Measurements from ENCODE around the gene TIMM8A. TPM values are rescaled to one million over a fixed set of nuclear protein-coding genes. Genes with fewer than 3 reads are reported as not detected.

Gene TIMM8A
- total RNA-seq, 1 donor from 2014 or later: 16.7 TPM

GRCh38 chrX:101369687-101370086, 21.1 kb upstream of the TIMM8A start:
- Histone ChIP-seq H3K27ac (ENCODE audit: low read depth, low read length) (no peak overlapping the region), H4K20me1 (ENCODE audit: insufficient read depth, low read length) (no peaks in the 10 kb centered on the region), H3K4me1 (ENCODE audit: insufficient read depth, low read length) (no peaks in the 10 kb centered on the region), H3K4me2 (ENCODE audit: low read length) (no peak overlapping the region), H3K36me3 (ENCODE audit: insufficient read depth, low read length) (no peaks in the 10 kb centered on the region), H2AFZ (ENCODE audit: low read depth, low read length) (no peak overlapping the region), H3K9me3 (ENCODE audit: insufficient read depth, low read depth, low read length) (no peaks in the 10 kb centered on the region), H3K4me3 (ENCODE audit: insufficient read depth, low read depth, low read length) (no peak overlapping the region), H3K27me3 (ENCODE audit: insufficient read depth, low read length) (no peaks in the 10 kb centered on the region), H3K79me2 (ENCODE audit: insufficient read depth, low read length) (no peaks in the 10 kb centered on the region), H3K9ac (ENCODE audit: low read length) (no peak overlapping the region)
- no peaks in the 10 kb centered on the region for H3K9me3 Mint-ChIP-seq (ENCODE audit: unreplicated experiment)
- no peak for FAIRE-seq
- no peaks in the 10 kb centered on the region for H3K36me3 Mint-ChIP-seq (ENCODE audit: low read depth, unreplicated experiment)
- H3K4me1 Mint-ChIP-seq (ENCODE audit: low read depth, unreplicated experiment): no peaks in the 10 kb centered on the region
- H3K27ac Mint-ChIP-seq (ENCODE audit: unreplicated experiment): no peak overlapping the region
- no peak overlapping the region for H3K4me3 Mint-ChIP-seq (ENCODE audit: unreplicated experiment)
- TF ChIP-seq EZH2 (IDR thresholded peaks at IDR 0.05; ENCODE audit: insufficient read depth, low read length) (no peak), CTCF (IDR thresholded peaks at IDR 0.05; ENCODE audit: insufficient read depth, low read depth, low read length) (no peak)
- H3K27me3 Mint-ChIP-seq (ENCODE audit: low read depth, unreplicated experiment): no peaks in the 10 kb centered on the region
- DNase-seq (ENCODE audit: low read depth): no peak

GRCh38 chrX:101368800-101369199, 20.3 kb upstream of the TIMM8A start:
- no peaks in the 10 kb centered on the region for H3K4me1 Mint-ChIP-seq (ENCODE audit: low read depth, unreplicated experiment)
- DNase-seq (ENCODE audit: low read depth) (no peak), FAIRE-seq (peak; percentile 50)
- H3K4me3 Mint-ChIP-seq (ENCODE audit: unreplicated experiment): no peak overlapping the region
- Histone ChIP-seq H3K79me2 (ENCODE audit: insufficient read depth, low read length) (no peaks in the 10 kb centered on the region), H3K4me2 (ENCODE audit: low read length) (no peak overlapping the region), H3K9me3 (ENCODE audit: insufficient read depth, low read depth, low read length) (no peaks in the 10 kb centered on the region), H4K20me1 (ENCODE audit: insufficient read depth, low read length) (no peaks in the 10 kb centered on the region), H3K4me3 (ENCODE audit: insufficient read depth, low read depth, low read length) (no peak overlapping the region), H3K27me3 (ENCODE audit: insufficient read depth, low read length) (no peaks in the 10 kb centered on the region), H3K9ac (ENCODE audit: low read length) (no peak overlapping the region), H2AFZ (ENCODE audit: low read depth, low read length) (no peak overlapping the region), H3K27ac (ENCODE audit: low read depth, low read length) (no peak overlapping the region), H3K4me1 (ENCODE audit: insufficient read depth, low read length) (no peaks in the 10 kb centered on the region), H3K36me3 (ENCODE audit: insufficient read depth, low read length) (no peaks in the 10 kb centered on the region)
- no peaks in the 10 kb centered on the region for H3K9me3 Mint-ChIP-seq (ENCODE audit: unreplicated experiment)
- no peak for TF ChIP-seq CTCF (IDR thresholded peaks at IDR 0.05; ENCODE audit: insufficient read depth, low read depth, low read length)
- no peak for TF ChIP-seq EZH2 (IDR thresholded peaks at IDR 0.05; ENCODE audit: insufficient read depth, low read length)
- no peak overlapping the region for H3K27ac Mint-ChIP-seq (ENCODE audit: unreplicated experiment)
- H3K36me3 Mint-ChIP-seq (ENCODE audit: low read depth, unreplicated experiment): no peaks in the 10 kb centered on the region
- no peaks in the 10 kb centered on the region for H3K27me3 Mint-ChIP-seq (ENCODE audit: low read depth, unreplicated experiment)

- Histone ChIP-seq H3K27ac (ENCODE audit: low read depth, low read length) (no peak overlapping the region), H3K4me2 (ENCODE audit: low read length) (no peak overlapping the region), H3K9me3 (ENCODE audit: insufficient read depth, low read depth, low read length) (no peaks in the 10 kb centered on the region), H3K79me2 (ENCODE audit: insufficient read depth, low read length) (no peaks in the 10 kb centered on the region), H4K20me1 (ENCODE audit: insufficient read depth, low read length) (no peaks in the 10 kb centered on the region), H3K9ac (ENCODE audit: low read length) (no peak overlapping the region), H3K4me3 (ENCODE audit: insufficient read depth, low read depth, low read length) (no peak overlapping the region), H2AFZ (ENCODE audit: low read depth, low read length) (no peak overlapping the region), H3K27me3 (ENCODE audit: insufficient read depth, low read length) (no peaks in the 10 kb centered on the region), H3K36me3 (ENCODE audit: insufficient read depth, low read length) (no peaks in the 10 kb centered on the region), H3K4me1 (ENCODE audit: insufficient read depth, low read length) (no peaks in the 10 kb centered on the region)
- Mint-ChIP-seq H3K36me3 (ENCODE audit: low read depth, unreplicated experiment) (no peaks in the 10 kb centered on the region), H3K27me3 (ENCODE audit: low read depth, unreplicated experiment) (no peaks in the 10 kb centered on the region), H3K4me1 (ENCODE audit: low read depth, unreplicated experiment) (no peaks in the 10 kb centered on the region), H3K27ac (ENCODE audit: unreplicated experiment) (no peak overlapping the region), H3K9me3 (ENCODE audit: unreplicated experiment) (no peaks in the 10 kb centered on the region), H3K4me3 (ENCODE audit: unreplicated experiment) (no peak overlapping the region)
- FAIRE-seq: peak; percentile 81
- TF ChIP-seq CTCF (IDR thresholded peaks at IDR 0.05; ENCODE audit: insufficient read depth, low read depth, low read length) (no peak), EZH2 (IDR thresholded peaks at IDR 0.05; ENCODE audit: insufficient read depth, low read length) (no peak)
- no peak for DNase-seq (ENCODE audit: low read depth)
These were observed 16.8 kb upstream of the TIMM8A start for GRCh38 chrX:101365301-101365795.
